T-helper 1 cell (primary cell): ENCODE measurements around the gene ZNF805.
"Not testable (repeated sequence)": the region's sequence is repeated elsewhere in the genome, so short reads cannot be mapped to it uniquely, and the experiment has no call there.

Experiments
- DNase-seq, 5 donors: peaks; one replicate each; pipeline ENCODE4 v3.0.0-alpha.2; 2012 to 2020
- total RNA-seq, 4 donors: gene quantifications; one replicate each; lab custom pipeline; 2026; lab: John Stamatoyannopoulos, UW

Gene ZNF805
- total RNA-seq: 38.8 to 71.4 (median 50.2) reads per million in 4 donors

DNA sequence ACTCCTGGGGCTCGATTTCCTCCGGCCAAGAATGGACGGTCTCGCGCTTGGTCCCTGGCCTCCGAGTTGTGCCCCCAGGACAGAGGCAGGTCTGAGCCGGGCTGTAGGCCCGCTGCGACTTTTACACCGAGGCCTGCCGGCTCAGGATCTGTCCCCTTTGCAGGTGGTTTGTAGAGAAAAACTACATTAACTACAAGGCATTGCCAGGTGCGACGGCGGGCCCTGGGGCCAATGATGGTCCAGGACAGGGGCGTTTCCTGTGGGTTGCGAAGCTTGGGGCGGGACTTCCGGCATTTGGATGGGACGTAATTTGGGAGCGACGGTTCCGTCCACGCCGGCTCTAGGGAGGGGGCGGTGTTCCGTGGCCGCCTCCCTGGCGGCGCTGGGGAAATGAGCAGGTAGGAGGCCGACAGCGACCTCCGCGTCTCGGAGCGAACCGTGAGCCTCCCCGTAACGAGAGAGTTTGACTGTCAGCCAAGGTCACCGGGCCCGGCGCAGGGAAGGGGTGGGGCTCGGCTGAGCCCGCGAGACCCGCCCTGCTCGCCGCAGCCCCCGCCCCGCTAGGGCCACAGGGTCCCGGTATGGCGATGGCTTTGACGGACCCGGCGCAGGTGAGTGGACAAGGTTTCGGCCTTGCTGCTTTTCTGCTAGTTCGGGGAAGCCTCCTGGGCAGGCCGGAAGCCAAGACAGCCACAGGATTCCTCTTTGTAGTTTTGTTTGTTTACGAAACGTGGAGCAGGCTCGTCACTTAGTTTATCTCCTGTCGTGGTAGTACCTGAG, at the start of gene ZNF805:
TSS of gene ZNF805 (plus strand) at position 322 of the 780 bp plus-strand sequence. CDS start at position 582, 260 bp downstream.
- peak; percentile 92 to 96 (median 94) for DNase-seq

DNA sequence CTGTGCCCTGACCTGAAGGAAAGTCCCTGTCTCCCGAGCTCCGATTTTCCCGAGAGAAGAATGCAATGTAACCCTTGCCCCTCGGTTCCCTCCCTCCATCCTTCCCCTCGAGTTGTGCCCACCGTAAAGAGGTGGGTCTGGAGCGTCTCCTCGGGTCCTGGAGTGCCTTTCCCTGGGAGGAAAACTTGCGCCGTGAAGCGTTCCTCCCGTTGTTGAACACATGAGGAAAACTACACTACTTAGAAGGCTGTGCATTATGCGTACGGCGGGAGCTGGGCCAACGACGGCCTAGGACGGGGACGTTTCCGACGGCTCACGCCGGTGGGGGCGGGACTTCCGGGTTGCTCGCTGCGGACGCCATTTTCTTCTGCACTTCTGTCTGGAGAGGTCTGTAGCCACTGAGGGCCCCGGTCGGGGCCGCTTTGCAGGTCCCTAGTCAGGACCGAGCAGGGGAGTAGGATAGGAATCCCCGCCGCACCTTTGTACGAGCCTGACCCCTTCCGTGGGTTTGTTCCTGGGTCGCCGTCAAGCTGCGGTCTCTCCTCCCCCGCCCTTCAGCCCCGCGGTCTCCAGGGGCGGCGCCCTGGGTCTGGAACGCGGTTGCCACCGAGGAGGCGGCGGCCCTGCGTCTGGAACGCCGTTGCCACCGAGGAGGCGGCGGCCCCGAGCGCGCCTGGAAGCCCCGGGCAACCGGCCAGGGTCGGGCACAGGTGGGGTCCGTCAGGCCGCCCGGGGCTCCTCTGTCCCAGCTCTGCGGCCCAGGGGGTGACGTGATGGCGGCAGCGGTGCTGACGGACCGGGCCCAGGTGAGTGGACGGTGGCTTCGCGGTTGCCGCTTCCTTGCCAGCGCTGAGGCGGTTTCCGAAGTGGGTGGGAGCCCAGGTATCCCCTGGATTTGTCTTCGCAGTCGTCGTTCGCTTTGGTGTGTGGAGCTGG, 49.0 kb upstream of the ZNF805 start, which contains the start of gene ZNF264:
TSS of gene ZNF264 (plus strand) at position 360 of the 936 bp plus-strand sequence. CDS start at position 774, 414 bp downstream.
- DNase-seq: peak; percentile 70 to 89 (median 81)

DNA sequence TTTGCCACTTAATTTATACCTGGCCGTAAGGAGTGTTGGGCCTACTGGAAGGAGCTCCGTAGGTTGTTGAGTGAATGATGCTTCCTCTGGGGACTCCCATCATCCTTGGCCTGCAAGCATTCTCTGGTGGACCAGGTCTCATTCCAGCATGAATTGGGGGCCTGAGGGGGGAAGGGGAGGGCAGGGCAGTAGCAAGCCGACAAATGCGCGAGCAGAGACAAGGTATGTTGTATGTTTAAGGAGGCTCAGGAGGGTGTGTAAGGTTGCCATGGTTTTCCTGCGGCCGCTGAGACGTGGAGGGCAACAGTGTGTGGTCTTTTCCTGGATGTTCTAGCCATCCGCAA, 48.4 kb upstream of the ZNF805 start:
- DNase-seq: no peak

DNA sequence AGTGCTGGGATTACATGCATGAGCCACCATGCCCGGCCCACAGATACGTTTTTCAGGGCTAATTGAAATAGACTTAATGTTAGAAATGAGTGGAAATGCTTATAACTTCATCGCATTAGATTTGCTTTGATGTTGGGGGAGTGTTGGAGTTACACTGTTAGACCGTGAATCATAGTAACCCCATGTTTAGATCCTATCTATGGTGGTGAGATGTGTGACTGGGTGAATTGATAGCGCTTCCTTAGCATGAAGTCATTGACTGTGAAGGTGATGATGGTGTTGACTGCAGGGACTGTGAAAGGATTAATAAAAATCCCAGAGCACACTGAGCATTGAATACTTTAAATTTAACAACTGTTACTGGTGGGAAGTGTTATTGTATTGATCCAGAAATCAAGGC, 47.4 kb upstream of the ZNF805 start:
- no peak for DNase-seq

DNA sequence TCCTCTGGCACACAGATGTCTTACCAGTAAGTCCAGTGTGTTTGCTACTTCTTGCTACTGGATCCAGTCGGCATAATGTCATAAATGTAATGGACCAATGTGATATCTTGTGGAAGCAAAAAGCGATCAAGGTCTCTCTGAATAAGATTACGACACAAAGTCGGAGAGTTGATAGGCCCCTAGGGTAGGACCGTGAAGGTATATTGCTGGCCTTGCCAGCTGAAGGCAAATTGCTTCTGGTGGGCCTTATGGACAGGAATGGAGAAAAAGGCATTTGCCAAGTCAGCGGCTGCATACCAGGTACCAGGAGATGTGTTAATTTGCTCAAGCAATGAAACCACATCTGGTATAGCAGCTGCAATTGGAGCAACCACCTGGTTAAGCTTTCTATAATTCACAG, 42.6 kb upstream of the ZNF805 start:
- DNase-seq: not testable (repeated sequence)

DNA sequence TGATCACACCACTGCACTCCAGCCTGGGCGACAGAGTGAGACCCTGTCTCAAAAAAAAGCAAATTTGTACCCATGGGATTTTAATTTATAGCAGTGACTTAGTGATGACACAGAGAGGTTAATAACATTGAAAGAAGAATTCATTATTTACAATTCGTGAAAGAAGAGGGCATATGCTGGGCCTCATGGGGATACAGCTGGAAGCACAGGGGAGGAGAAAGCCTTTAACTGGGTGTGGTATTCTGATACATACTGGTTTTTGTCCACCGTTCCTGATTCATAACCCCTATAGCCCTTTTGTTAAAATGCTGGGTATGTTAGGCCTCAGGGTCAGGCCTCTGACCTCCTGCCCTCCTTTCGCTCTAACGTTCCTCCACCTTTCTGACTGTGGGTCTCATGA, 38.3 kb upstream of the ZNF805 start:
- no peak for DNase-seq

DNA sequence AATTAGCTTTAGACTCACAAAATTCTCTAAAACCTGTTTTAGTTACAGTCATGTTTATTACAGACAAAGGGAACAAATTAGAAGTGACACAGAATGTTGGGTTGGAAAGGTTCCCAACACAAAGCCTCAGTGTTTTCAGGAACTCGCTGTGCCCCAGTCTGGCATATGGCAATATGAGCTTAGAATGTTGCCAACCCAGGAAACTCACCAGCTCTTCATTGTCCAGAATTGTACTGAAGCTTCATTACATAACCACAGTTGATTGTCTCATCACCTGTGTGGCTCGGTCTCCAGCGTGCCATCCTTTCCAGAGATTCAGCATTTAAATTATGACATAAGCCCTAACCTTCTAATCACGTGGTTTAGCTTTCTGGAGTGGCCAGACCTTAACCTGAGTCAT, 30.1 kb upstream of the ZNF805 start:
- no peak for DNase-seq

DNA sequence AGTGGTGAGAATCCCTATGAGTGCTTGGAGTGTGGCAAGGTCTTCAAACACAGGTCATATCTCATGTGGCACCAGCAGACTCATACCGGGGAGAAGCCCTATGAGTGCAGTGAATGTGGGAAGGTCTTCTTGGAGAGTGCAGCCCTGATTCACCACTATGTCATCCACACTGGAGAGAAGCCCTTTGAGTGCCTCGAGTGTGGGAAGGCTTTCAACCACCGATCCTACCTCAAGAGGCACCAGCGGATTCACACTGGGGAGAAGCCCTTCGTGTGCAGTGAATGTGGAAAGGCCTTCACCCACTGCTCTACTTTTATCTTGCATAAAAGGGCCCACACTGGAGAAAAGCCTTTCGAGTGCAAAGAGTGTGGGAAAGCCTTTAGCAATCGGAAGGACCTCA, 28.3 kb upstream of the ZNF805 start:
- DNase-seq: no peak

DNA sequence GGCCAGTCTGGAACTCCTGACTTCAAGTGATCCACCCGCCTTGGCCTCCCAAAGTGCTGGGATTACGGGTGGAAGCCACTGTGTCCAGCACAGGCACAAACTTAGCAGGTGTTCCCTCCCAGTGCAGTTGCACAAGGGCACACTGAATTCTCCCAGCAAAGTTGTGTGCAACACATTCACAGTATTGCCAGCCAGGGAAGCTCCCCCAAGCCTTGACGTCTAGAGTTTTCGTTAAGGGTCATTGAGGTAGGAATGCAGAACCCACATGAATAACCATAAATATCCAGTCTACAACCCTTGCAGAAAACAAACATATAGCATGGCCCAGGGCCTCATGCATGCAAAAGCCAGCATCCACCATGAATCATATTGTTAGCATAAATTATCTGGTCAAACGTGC, 12.9 kb upstream of the ZNF805 start:
- DNase-seq: no peak

DNA sequence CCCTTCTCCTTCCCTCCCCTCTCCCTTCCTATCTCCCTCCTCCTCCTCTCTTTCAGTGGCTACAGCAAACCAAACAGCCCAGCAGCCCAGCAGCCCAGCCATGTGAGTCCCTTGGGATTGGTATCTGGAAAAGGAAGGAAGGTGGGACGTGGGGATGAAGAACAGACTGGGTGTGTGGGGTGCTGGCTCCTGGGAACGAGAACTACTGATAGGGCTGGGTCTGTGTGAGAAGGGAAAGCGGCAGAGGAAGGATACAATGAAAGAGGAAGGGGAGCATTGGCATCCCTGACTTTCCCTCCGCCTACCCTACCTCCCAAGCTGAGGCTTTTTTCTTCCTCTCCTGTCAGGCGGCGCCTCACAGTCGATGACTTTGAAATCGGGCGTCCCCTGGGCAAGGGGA, 8.7 kb upstream of the ZNF805 start:
- no peak for DNase-seq

DNA sequence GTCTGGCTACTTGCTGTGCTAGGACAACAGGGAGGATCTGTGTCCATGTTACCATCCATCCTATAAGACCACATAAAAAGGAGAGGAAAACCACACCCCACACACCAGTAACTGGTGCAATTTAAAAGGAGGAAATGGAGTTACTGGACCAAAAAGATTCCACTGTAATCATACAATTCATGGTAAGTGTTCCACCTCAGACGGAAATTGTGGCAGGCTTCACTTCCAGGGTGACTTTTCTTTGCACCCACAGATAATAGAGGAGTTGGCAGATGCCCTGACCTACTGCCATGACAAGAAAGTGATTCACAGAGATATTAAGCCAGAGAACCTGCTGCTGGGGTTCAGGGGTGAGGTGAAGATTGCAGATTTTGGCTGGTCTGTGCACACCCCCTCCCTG, 7.2 kb upstream of the ZNF805 start:
- no peak for DNase-seq

DNA sequence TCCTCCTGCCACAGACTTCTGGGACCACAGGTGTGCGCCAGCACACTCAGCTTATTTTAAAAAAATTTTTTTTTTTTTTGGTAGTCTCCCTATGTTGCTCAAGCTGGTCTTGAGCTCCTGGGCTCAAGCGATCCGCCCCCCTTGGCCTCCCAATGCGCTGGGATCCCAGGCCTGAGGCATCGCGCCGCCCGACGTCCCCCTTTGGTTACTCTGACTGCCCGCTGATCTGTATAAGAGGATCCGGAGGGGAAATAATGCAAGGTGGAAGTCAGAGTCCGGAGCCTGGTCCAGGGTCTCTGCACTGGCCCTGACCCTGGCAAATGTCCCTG, 486 bp upstream of the ZNF805 start:
- DNase-seq: no peak

DNA sequence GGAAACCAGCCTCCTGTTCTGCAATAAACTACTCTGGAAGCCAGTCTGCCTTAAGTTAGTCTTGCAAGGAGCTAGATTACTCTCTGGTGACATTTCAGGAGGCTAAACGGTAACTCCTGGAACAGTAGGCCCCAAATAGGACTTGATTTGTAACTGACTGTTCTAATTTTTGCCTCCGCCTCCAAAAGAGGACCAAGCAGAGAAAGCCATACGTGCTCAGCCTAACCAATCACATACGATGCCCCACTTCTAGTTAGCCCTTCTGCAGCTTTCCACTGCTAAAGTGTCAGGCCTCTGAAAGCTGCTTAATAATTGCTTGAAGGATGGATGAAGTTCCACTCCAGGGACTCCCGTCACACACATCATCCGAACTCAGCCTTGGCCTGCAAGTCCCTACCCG, 744 bp downstream of the ZNF805 start:
- peak in 1 of 5 donors; percentile 1 for DNase-seq

DNA sequence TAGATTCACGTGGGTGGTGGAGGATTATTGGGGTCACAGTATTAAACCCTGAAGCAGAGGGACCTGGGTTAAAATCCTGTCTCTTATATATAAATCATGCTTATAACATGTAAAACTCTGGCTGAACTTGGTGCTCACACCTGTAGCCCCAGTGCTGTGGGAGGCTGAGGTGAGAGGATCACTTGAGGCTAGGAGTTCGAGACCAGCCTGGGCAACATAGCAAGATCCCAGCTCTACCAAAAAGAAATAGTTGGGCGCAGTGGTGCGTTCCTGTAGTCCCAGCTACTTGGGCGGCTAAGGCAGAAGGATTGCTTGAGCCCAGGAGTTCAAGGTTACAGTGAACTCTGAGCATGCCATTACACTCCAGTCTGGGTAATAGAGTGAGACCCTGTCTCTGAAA, 2.4 kb downstream of the ZNF805 start:
- no peak for DNase-seq

DNA sequence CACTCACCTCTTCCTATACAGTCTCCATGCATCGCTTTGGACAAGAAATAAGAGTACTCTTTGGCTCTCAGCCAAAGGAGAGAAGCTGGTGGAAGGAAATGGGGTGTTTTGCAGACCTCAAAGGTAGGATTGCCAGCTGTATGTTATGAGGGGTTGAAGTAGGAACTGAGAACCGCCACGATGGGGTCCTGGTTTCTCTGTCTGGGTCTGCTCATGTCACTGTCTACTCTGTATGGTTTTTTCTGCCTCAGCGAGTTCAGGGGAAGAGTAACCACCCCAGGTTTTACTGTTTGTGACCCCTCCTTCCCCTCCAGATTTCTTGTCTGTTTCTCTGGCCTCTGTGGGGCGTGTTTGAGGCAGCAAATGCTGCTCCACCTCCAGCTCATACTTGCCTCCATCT, 4.1 kb downstream of the ZNF805 start:
- DNase-seq: no peak

DNA sequence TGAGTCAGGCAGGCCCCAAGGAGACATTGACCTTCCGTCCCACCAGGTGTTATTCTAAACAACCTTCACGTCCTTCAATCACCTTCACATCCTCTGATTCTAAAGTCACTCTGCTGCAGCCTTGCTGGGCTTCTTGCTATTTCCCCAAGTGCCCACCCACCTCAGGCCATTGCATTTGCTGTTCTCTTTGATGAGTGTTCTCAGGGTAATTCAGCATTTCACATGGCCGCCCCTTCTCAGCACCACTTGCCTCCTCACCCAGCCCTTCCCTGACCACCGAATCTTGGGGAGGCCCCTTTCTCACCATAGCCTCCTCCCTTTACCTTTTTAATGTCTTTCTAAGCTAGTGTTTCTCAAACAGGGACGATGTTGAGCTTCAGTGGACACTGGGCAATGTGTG, 4.6 kb downstream of the ZNF805 start:
- DNase-seq: no peak

DNA sequence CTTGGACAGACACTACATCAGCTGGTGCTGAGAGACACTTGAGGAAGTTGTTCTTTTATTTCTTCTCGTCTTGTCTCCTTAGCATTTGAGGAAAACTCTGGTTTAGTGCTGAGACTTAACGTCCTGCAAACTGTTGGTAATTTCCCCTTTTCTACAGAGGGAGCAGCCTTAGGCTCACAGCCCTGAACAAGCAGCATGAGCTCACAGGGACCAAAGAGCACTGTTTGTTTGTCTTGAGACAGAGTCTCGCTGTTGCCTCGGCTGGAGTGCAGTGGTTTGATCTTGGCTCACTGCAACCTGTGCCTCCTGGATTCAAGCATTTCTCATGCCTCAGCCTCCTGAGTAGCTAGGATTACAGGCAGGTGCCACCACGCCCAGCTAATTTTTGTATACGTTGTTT, 5.5 kb downstream of the ZNF805 start:
- no peak for DNase-seq

DNA sequence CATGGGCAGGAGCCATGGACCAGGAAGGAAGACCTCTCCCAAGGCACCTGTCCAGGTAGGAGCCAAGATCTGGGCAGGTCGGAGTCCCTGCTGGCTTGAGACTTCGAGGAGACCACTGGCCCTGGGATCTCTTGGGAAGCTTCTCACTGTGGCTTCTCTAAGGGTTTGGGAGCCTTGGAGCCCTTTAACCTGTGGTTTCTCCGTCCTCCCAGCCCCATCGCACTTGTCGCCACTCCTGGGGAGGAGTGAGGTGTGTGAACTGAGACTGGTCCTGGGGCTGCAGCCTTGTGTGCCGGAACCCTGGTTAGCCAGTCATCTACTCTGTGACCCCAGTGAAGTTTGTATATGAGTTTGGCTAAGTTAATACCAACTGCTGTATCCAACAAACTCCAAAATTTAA, 8.2 kb downstream of the ZNF805 start:
- no peak for DNase-seq

DNA sequence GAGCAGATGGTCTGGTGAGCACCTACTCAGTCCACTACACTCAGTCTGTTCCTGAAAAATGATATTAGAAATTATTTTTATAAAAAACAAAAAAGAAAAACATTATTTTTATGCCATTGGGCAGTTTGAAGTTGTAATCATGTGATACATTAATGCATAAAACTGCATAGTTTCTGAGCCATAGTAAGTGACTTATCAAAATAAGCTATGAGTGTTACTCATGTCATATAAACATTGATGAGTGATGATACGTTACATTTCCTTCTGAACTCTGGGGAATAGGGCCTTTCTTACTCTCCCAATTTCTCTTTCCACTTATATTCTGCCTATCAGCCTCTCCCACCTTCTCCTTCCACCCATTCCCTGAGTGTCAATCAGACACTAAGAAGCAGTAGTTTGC, 8.9 kb downstream of the ZNF805 start:
- no peak for DNase-seq

DNA sequence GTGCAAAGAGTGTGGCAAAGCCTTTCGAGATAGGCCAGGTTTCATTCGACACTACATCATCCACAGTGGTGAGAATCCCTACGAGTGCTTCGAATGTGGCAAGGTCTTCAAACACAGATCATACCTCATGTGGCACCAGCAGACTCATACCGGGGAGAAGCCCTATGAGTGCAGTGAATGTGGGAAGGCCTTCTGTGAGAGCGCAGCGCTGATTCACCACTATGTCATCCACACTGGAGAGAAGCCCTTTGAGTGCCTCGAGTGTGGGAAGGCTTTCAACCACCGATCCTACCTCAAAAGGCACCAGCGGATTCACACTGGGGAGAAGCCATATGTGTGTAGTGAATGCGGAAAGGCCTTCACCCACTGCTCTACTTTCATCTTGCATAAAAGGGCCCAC, 13.3 kb downstream of the ZNF805 start:
- not testable (repeated sequence) for DNase-seq

DNA sequence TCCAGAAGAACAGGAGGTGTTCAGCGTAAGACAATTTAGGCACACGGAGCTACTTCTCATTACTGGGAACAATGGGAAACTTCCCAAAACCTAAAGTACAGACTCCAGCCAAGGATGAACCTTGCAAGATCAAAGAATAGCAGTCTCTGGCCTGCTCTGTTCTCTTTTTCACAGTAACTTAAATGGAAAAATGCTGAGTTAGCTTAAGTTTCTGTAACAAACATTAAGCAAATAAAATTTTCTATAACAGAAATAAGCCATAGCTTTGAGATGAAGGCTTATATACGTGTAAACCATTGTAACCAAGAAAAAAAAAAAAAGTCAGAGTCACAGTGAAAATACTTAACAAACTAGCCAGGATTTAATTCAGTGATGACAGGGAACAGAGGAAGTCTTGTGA, 21.6 kb downstream of the ZNF805 start:
- DNase-seq: no peak

DNA sequence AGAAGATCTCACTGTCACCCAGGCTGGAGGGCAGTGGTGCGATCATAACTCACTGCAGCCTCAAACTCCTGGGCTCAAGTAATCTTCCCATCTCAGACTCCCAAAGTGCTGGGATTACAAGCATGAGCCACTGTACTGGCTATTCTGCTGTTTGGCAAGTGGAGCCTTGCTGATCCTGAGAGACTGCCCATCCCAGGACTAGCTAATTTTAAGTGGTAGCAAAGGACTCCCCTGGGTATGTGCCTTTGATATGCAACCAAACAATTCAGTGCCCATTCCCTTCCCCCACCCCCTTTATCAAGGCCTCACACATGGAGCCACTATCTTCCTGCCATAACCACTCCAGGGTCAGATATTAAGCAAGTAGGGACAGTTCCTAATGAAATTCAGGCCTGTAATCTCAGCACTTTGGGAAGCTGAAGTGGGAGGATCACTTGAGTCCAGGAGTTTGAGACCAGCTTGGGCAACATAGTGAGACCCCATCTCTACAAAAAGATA, 22.9 kb downstream of the ZNF805 start:
- DNase-seq: no peak

DNA sequence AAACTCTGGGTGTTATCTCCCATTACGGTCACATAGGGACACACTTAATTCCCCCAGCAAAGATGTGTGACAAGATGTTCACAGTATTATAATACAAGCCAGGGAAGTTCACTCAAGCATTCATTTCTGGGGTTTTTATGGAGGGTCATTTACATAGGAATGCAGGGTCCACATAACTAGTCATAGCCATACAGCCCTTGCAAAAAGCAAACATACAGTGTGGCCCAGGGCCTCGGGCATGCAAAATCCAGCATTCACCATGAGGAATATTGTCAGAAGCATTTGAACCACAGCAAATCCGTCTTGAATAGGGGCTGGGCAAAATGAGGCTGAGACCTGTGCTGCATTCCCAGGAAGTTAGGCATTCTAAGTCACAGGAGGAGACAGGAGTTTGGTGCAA, 26.9 kb downstream of the ZNF805 start:
- DNase-seq: no peak
